Measurements from ENCODE around the gene ARMC5. TPM values are rescaled to one million over a fixed set of nuclear protein-coding genes. Genes with fewer than 3 reads are reported as not detected.

ARMC5 gene
- total and polyA plus RNA-seq, 10 of the 15 experiments (the other 5 are each of a cell fraction or from before 2014, with no cell fraction given): 0.06 to 13.2 (median 5.6) TPM

GRCh38 chr16:31480851-31481536 lies 21.7 kb downstream of the ARMC5 start:
- no peak overlapping the region for H3K4me3 ChIP-seq
- TF ChIP-seq JUND (IDR thresholded peaks at IDR 0.05; ENCODE audit: low read depth, low read length) (no peak), SUPT20H (IDR thresholded peaks at IDR 0.05; ENCODE audit: borderline replicate concordance, control insufficient read depth, low read depth, low read length) (no peak), KDM1A (IDR thresholded peaks at IDR 0.05; ENCODE audit: borderline replicate concordance) (no peak), ZNF217 (IDR thresholded peaks at IDR 0.05) (no peak), BHLHE40 (IDR thresholded peaks at IDR 0.05; ENCODE audit: borderline replicate concordance in 1 of 2, low read depth in 2 of 2, low read length in 1 of 2) (no peak), SUZ12 (IDR thresholded peaks at IDR 0.05; ENCODE audit: unreplicated experiment) (no peak), NFIC (IDR thresholded peaks at IDR 0.05; ENCODE audit: low read depth, low read length) (no peak), POU2F2 (IDR thresholded peaks at IDR 0.05; ENCODE audit: borderline replicate concordance, low read depth, low read length) (no peak), SP1 (IDR thresholded peaks at IDR 0.05; ENCODE audit: low read depth, low read length) (no peak), ZNF384 (IDR thresholded peaks at IDR 0.05; ENCODE audit: borderline replicate concordance, low read depth, low read length) (no peak), HDGF (IDR thresholded peaks at IDR 0.05) (no peak), MAX (IDR thresholded peaks at IDR 0.05; ENCODE audit: low read depth, low read length) (no peak), CBX5 (IDR thresholded peaks at IDR 0.05; ENCODE audit: low read depth) (no peak)
- DNase-seq (ENCODE audit: low read depth, low spot score): no peak
- no peaks in the 10 kb centered on the region for H3K9me3 ChIP-seq (replicated peaks; ENCODE audit: control insufficient read depth, insufficient read depth, low read length)
- H3K36me3 ChIP-seq (ENCODE audit: control insufficient read depth in 2 of 2, insufficient read depth in 2 of 2, low read length in 1 of 2): no peaks in the 10 kb centered on the region
- H3K27ac ChIP-seq (ENCODE audit: control insufficient read depth, insufficient read depth): no peak overlapping the region
- ChIA-PET SMC1A (ENCODE audit: uncharacterized antibody, unreplicated experiment) (no interaction called here), CTCF (no interaction called here), RAD21 (ENCODE audit: unreplicated experiment) (no interaction called here), POLR2A (no interaction called here)
- no peak overlapping the region for H2AFZ ChIP-seq (ENCODE audit: control insufficient read depth, low read depth, low read length)
- H3K4me2 ChIP-seq (ENCODE audit: control insufficient read depth, insufficient read depth): no peak overlapping the region
- H3K79me2 ChIP-seq (ENCODE audit: control insufficient read depth, insufficient read depth, low read length): no peaks in the 10 kb centered on the region
- H3K27me3 ChIP-seq (replicated peaks in 1 of 2; ENCODE audit: control insufficient read depth in 2 of 2, insufficient read depth in 2 of 2, low read length in 1 of 2): peaks cover 0 to 6% of the 10 kb centered on the region in 2 experiments; a peak in 3 of 4 replicates
- no TSS peak for BruUV-seq (replicated peaks)
- 19% methylated on average over 7 of the region's 7 CpGs for WGBS (ENCODE audit: insufficient coverage, insufficient replicate concordance, low lambda C conversion rate, missing lambda C conversion rate)
- intact Hi-C loops (cut with micrococcal nuclease; ENCODE audit: unreplicated experiment) (no loop called here), in situ Hi-C loops (cut with MboI) (no loop called here)
- no peak for FAIRE-seq
- no peaks in the 10 kb centered on the region for H4K20me1 ChIP-seq (ENCODE audit: control insufficient read depth, insufficient read depth)
- peaks cover 7% of the 10 kb centered on the region; the same call in 1 of the 2 replicates for H3K4me1 ChIP-seq (ENCODE audit: control insufficient read depth, insufficient read depth, low read length)
- H3K9ac ChIP-seq (ENCODE audit: control insufficient read depth, insufficient read depth, low read length): no peak overlapping the region
- ATAC-seq: no peak

Measured in GM12878 (cell line).